Ovary (tissue), 9 donors: ENCODE results near the gene CRYGN. TPM values are rescaled to one million over a fixed set of nuclear protein-coding genes. Genes with fewer than 3 reads are reported as not detected.

ENCODE experiments used
- DNase-seq, 5 donors: peaks; one replicate each; pipeline ENCODE4 v3.0.0-alpha.2; 2019 to 2020
- H3K27ac ChIP-seq, 2 donors: fragments of 200-600 bp; one replicate each; pipeline versions ENCODE4 v1.5.1 to v1.8.0; 2019 to 2022
- H3K27me3 ChIP-seq: fragments of 200-600 bp; one replicate; pipeline ENCODE4 v1.8.0; 2022
- H3K36me3 ChIP-seq: fragments of 200-600 bp; sonication (generic); one replicate; pipeline ENCODE4 v1.5.1; 2019
- H3K4me1 ChIP-seq: one replicate; pipeline ENCODE4 v1.8.1; 2013; ENCODE audit warnings: mild to moderate bottlenecking, moderate library complexity; ENCODE audit not compliant: insufficient read depth
- H3K4me3 ChIP-seq: fragments of 200-600 bp; sonication (generic); one replicate; pipeline ENCODE4 v1.5.1; 2017
- H3K9me3 ChIP-seq, 2 donors: fragments of 200-600 bp in 1 of 2; sonication (generic) in 1 of 2; one replicate each; pipeline versions ENCODE4 v1.5.1 to v1.8.1; 2013 to 2019; ENCODE audit warnings: mild to moderate bottlenecking in 1 of 2, moderate library complexity in 1 of 2
- CTCF ChIP-seq, 3 donors: fragments of 450-650 bp in 2 of 3; fragments of 200-600 bp in 1 of 3; IDR thresholded peaks; one replicate each; pipeline versions ENCODE4 v1.5.1 to v1.8.0; 2016 to 2022; ENCODE audit warnings: antibody characterized with exemption in 3 of 3, mild to moderate bottlenecking in 1 of 3
- EP300 ChIP-seq: sonication (generic); formaldehyde crosslinking; IDR thresholded peaks from one replicate; pipeline ENCODE4 v1.6.1; 2017; ENCODE audit warnings: antibody characterized with exemption
- POLR2A ChIP-seq: fragments of 450-650 bp; IDR thresholded peaks from one replicate; pipeline ENCODE4 v1.6.1; 2017; ENCODE audit warnings: antibody characterized with exemption, mild to moderate bottlenecking, moderate library complexity
- WGBS, 3 donors: extraction: QIAGEN DNeasy Blood & Tissue Kit in 1 of 3; methylation state at CpG; one replicate each; pipeline versions ENCODE4 v1.1.5 to v1.1.7; 2013 to 2017; 5-methylcytosine and 5-hydroxymethylcytosine counted together
- intact Hi-C, 4 donors: fragments of 100-400 bp; cut with DNase I; formaldehyde crosslinking; loops; one replicate each; pipeline versions ENCODE4 v1.11.0 to v1.15.1; 2022 to 2023
- polyA plus RNA-seq, 2 donors: library from polyadenylated mRNA; stranded (reverse); fragments of 200-250 nt in 1 of 2; fragments of 350-450 nt in 1 of 2; fragmentation: Illumina TruSeq in 1 of 2; extraction: RNeasy Lipid Tissue Mini Kit (QIAGEN cat#74804) in 1 of 2; gene quantifications; one replicate each; pipeline ENCODE4 v1.2.3, GENCODE V29; 2013 to 2014
- total RNA-seq, 7 donors: library from RNA; depleted of rRNA in 2 of 7; stranded (reverse); fragments of >200 nt in 2 of 7; fragmentation: NEBNext Ultra II Directional in 3 of 7; extraction: Animal tissue kit (Norgen Biotek cat#: 25700) in 3 of 7; gene quantifications; one replicate each; pipeline versions ENCODE4 v1.1.0 to v1.2.4, GENCODE V29; 2016 to 2023
- donor health status: DM: no; HTN: no; CAD: no; lungs with moderate emphysema.
- donor health status: DM: no; HTN: no; CAD: no.
- donor health status: Bipolar disorder and iron deficiency.
- donor health status: DM: yes; HTN: yes; CAD: no.
- donor health status: DM: no; HTN: no; CAD: no.
- donor health status: DM: yes; HTN: yes; CAD: no.

CRYGN gene
- total and polyA plus RNA-seq, 9 donors = 0.24 to 2.3 (median 0.67) TPM; not detected in 2

GRCh38 chr7:151388007-151388297 is 52.0 kb downstream of the CRYGN start:
- 90 to 95% (median 92%) methylated on average over 8 of the region's 8 CpGs for WGBS, 3 donors
- intact Hi-C loops = no loop called here

GRCh38 chr7:151387161-151388006 is 52.6 kb downstream of the CRYGN start:
- no peaks in the 10 kb centered on the region for H3K9me3 ChIP-seq
- no peak for DNase-seq
- intact Hi-C loops = no loop called here
- no peaks in the 10 kb centered on the region for H3K36me3 ChIP-seq
- no peaks in the 10 kb centered on the region for H3K4me1 ChIP-seq
- H3K4me3 ChIP-seq = no peak overlapping the region
- 87 to 94% (median 88%) methylated on average over 21 to 24 of the region's 24 CpGs for WGBS, 3 donors
- peaks cover 3% of the 10 kb centered on the region for H3K27me3 ChIP-seq
- H3K27ac ChIP-seq = no peak overlapping the region
- TF ChIP-seq EP300 (no peak), CTCF (IDR thresholded peaks at IDR 0.05) (no peak), POLR2A (no peak)

More at GRCh38 chr7:151388007-151388297, 52.0 kb downstream of the CRYGN start:
- no peaks in the 10 kb centered on the region for H3K4me1 ChIP-seq
- H3K36me3 ChIP-seq = no peaks in the 10 kb centered on the region
- TF ChIP-seq EP300 (no peak), CTCF (IDR thresholded peaks at IDR 0.05) (no peak), POLR2A (no peak)
- no peaks in the 10 kb centered on the region for H3K9me3 ChIP-seq
- H3K27ac ChIP-seq = no peak overlapping the region
- DNase-seq = no peak
- no peak overlapping the region for H3K4me3 ChIP-seq
- H3K27me3 ChIP-seq = no peaks in the 10 kb centered on the region

GRCh38 chr7:151386301-151387160 is 53.4 kb downstream of the CRYGN start:
- no peak overlapping the region for H3K27ac ChIP-seq
- no peak overlapping the region for H3K4me3 ChIP-seq
- peaks cover 3% of the 10 kb centered on the region for H3K27me3 ChIP-seq
- 71 to 74% (median 74%) methylated on average over 16 of the region's 16 CpGs for WGBS, 3 donors
- intact Hi-C loops = no loop called here
- H3K9me3 ChIP-seq = no peaks in the 10 kb centered on the region
- TF ChIP-seq EP300 = no peak
- TF ChIP-seq CTCF (IDR thresholded peaks at IDR 0.05) = no peak
- TF ChIP-seq POLR2A = no peak
- no peaks in the 10 kb centered on the region for H3K36me3 ChIP-seq
- DNase-seq = no peak
- H3K4me1 ChIP-seq = peaks cover 6% of the 10 kb centered on the region

- no peak overlapping the region for H3K4me3 ChIP-seq
- intact Hi-C loops = no loop called here
- H3K9me3 ChIP-seq = no peaks in the 10 kb centered on the region
- H3K27me3 ChIP-seq = peaks cover 3% of the 10 kb centered on the region
- no peaks in the 10 kb centered on the region for H3K36me3 ChIP-seq
- DNase-seq = peak in 1 of 5 donors; percentile 26
- no peak overlapping the region for H3K27ac ChIP-seq
- H3K4me1 ChIP-seq = peaks cover 10% of the 10 kb centered on the region
- TF ChIP-seq POLR2A = no peak
- no peak for TF ChIP-seq CTCF (IDR thresholded peaks at IDR 0.05)
- TF ChIP-seq EP300 = no peak
- WGBS, 3 donors = 84 to 90% (median 87%) methylated on average over 24 to 26 of the region's 26 CpGs
Observed at GRCh38 chr7:151385626-151386300, 54.2 kb downstream of the CRYGN start.
